GM20000 (cell line): ENCODE measurements around the gene SCD5.

ENCODE experiments used
- DNase-seq: peaks from one replicate; pipeline ENCODE4 v3.0.0; 2012; ENCODE audit warnings: low spot score
- TF ChIP-seq, protein P1 (sequence below): IDR thresholded peaks from 2 replicates; pipeline ENCODE4 v1.5.1; 2012; ENCODE audit warnings: mild to moderate bottlenecking, control low read depth; ENCODE audit errors: extremely low read depth, missing control alignments

Gene SCD5

DNA sequence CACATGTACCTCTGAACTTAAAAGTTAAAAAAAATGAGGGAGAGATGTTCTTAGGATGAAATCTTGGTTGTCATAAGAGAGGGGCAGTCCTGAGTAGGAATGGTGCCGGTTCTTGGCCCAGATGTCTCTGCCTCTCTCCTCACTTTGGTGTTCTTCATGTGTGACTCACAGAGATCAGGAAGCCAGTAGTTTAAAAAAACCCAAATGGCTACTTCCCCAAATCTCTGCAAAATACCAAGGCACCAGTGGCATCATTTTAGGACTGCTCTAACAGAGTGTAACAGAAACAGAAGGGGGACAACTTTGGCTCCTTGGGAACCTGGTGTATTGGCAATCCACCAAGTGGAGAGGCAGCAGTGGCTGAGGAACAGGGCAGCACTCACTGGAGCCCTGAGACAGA lies 116.8 kb downstream of the SCD5 start:
- TF ChIP-seq, protein P1, sequence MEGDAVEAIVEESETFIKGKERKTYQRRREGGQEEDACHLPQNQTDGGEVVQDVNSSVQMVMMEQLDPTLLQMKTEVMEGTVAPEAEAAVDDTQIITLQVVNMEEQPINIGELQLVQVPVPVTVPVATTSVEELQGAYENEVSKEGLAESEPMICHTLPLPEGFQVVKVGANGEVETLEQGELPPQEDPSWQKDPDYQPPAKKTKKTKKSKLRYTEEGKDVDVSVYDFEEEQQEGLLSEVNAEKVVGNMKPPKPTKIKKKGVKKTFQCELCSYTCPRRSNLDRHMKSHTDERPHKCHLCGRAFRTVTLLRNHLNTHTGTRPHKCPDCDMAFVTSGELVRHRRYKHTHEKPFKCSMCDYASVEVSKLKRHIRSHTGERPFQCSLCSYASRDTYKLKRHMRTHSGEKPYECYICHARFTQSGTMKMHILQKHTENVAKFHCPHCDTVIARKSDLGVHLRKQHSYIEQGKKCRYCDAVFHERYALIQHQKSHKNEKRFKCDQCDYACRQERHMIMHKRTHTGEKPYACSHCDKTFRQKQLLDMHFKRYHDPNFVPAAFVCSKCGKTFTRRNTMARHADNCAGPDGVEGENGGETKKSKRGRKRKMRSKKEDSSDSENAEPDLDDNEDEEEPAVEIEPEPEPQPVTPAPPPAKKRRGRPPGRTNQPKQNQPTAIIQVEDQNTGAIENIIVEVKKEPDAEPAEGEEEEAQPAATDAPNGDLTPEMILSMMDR, result no peak
- no peak for DNase-seq

DNA sequence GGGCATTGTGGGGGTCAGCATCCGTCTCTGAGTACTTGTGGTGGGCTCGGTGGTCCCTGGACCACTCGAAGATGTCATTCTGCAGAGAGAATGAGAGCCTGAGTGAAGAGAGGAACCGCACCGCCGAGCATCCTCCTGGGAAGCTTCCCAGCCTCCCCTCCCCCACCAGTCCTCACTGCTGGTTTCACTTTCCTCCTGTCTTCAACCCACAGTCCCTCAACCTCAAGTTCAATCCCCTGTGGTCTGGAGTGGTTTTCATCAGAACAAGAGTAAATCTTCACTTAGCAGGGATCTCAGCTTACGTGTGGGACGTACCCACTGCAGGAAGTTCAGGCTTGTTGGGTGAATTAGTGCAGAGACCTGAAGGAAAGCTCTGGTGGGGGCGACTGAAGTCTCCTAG lies 117.8 kb downstream of the SCD5 start:
- no peak for DNase-seq
- TF ChIP-seq, protein P1, result no peak

DNA sequence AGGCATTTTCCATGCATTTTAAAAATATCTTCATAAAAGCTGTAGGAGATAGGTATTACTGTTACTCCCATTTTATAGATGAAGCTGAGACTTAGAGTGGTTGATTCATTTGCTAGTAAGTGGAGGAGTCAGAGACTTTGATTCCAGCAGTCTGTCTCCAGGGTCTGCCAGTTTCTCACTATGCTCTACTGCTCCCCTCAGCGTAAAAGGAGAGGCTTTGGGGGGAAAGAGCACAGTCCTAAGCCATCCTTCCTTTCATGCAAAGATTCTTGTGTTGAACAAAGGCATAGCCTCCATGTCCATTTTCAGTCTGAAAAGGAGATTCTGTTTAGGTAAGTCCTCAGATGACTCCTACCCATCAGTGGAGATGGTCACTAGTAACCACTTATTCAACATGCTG lies 119.1 kb downstream of the SCD5 start:
- TF ChIP-seq, protein P1, result no peak
- no peak for DNase-seq

DNA sequence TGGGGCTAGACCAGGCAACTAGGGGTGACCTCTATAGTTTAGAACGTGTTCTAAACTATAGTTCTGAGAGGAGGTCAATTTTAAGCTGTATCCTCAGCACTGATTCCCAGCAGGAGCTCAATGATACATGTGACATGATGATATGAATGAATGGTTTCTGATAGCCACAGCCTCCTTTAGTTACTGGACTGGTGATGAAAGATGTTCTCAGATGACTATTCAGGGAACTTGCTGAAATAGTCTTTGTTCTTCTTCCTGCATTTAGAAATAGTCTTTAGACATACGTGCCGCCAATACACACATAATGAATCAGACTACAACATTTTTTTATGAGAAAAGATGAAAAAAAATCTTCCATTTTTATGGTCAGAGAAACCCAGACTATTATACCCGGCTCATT lies 120.5 kb downstream of the SCD5 start:
- no peak for DNase-seq

DNA sequence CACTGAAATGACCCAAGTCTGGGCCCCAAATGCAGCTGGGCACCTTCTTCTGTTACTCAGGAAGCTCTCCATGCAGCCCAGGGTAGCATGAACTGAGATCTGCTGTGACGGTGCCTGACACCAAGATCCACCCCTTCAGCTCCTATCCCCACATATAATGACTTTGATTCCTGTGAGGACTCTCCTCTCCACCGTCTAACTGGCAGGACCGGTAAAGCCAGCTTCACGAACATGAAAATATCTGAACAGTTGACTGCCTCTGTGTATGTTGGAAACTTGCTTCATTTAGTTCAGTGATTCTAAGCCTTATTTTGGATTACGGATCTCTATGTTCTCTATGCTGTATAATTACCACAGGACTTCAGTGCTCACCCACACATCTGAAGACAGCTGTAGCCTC lies 121.3 kb downstream of the SCD5 start:
- DNase-seq, result no peak
- TF ChIP-seq, protein P1, result no peak

More for the DNA sequence above, 120.5 kb downstream of the SCD5 start:
- TF ChIP-seq, protein P1, result no peak

DNA sequence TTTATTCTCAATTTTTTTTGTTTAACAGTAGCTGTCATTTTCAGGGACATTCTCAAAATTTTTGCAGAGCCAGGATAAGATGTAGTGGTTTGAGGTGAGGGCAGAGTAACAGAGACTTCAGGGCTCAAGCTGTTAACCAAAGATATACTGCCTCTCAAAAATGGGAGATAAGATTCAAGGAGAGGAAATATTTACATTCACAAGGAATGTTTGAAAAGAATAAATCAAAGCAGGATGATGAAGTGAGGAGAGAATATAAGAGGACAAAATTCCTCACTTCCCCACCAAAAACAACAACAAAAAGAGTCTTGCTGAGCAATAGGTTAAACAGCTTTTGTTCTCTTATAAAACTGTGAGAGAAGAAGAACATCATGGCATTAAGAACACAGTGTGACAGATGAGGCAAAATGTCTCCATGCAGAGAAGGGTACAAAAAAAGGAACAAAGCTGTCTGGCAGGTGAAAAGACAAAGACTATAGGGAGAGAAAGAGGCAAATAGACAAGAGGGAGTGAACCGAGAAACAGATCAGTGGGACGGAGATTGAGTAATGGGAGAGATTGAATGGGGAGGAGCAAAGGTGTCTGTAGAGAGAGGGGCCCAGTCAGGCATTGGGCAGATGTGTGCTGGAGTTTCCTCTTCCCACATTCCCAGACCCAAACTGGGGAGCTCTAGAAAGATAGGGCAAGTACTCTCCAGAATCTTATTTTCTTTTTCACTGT lies 130.7 kb downstream of the SCD5 start:
- TF ChIP-seq, protein P1, result no peak
- DNase-seq, result no peak

DNA sequence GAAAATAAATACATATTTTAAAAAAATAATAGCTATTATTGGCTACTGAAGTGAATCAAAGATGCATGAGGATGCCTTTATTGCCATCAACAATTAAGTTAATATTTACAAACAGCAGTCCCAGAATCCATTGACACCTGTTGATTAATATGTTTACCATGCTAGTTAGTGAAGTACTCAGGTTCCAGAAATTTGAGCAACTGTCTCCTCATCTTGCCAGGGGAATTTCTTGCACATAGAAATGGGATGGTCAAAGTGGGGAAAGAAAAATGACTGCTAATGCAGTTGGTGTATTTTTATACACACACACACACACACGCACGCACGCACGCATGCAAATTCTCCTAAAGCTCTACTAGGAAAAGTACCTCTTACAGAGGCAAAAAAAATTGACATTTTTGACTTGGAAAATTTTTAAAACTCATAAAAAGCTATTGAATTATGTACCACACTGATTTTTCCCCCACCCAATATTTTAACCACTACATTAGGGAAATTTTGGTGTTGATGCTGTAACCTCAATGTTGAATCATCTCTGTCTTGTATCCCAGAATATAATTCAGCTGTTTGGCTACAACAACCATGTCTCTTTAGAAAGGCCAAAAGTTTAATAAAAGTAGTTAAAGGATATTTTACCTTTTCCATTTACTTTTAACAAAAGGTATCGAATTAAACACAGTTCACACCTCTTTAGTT lies 131.5 kb downstream of the SCD5 start:
- TF ChIP-seq, protein P1, result no peak

More for the DNA sequence above, 131.5 kb downstream of the SCD5 start:
- DNase-seq, result no peak
